ENCODE data around the gene ELF4.

The ELF4 gene

DNA sequence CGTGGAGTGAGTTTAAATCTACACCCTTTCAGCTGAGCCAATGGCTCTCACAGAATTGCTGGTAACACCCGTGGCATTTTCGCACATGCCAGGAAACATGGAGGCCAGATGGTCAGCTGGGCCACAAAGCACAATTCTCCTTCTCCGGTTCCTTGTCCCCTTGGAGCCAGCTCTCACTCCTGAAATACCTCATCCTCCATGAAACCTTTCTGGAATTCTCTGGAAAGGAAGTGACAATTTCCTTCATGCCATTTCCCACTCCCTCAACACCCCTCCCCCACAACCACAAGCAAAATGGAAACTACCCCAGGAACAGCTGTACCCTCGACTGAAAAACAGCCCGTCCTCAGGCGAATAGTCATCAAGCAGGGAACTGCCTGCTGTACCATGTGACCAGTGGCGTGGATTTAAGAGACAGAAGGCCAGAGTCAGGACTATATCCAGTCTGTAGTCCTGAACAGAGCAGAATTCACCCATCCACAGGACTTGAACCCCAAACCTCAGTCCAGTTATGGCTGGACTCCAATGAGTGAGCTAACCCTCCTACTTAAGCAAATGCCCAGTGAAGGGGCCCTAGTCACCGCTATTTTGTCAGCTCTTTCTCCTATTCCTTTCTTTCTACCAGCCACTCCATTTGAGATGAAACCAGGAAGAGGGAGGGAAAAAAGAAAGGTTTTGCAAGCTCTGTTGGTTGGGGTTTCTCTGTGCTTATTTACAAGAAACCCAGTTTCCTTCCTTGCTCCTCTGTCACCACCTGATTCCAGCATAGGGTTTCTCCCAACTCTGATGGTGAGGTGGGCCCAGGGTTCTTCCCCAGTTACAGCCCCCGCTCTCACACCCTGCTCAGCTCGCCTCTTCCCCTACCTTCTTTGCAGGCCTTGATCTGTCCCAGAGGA, 24.5 kb downstream of the ELF4 start:
- in situ Hi-C loops (cut with MboI; ENCODE audit: low sequenced_read_pairs) = no loop called here

DNA sequence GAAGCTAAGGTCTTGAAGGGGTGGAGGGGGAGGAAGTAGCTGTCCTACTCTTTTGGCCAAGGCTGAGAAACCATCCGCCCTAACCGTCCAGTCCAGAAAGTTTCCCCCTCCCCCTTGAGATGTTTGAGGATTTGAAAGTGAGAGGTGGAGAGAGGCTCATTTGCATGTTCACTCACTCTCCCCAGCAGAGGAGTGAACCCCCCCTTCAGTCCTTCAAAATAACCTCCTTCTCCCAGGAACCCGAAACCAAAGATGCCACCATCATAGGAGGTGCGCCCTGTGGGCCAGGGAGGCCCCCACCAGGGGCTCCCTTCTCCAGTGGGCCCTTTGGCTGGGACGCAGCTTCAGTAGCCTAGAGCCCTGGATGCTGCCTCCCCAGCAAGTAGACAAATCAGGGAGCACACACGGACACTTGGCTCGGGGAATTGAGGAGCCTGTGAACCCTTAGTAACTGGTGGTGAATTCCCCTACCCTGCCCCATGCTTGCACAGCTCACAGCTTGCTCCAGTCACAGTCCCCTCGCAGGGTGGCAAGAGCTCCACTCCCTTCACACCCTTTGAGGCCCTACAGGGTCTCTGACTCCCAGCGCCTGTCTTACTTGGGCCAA, 25.6 kb downstream of the ELF4 start:
- in situ Hi-C loops (cut with MboI; ENCODE audit: low sequenced_read_pairs) = no loop called here

DNA sequence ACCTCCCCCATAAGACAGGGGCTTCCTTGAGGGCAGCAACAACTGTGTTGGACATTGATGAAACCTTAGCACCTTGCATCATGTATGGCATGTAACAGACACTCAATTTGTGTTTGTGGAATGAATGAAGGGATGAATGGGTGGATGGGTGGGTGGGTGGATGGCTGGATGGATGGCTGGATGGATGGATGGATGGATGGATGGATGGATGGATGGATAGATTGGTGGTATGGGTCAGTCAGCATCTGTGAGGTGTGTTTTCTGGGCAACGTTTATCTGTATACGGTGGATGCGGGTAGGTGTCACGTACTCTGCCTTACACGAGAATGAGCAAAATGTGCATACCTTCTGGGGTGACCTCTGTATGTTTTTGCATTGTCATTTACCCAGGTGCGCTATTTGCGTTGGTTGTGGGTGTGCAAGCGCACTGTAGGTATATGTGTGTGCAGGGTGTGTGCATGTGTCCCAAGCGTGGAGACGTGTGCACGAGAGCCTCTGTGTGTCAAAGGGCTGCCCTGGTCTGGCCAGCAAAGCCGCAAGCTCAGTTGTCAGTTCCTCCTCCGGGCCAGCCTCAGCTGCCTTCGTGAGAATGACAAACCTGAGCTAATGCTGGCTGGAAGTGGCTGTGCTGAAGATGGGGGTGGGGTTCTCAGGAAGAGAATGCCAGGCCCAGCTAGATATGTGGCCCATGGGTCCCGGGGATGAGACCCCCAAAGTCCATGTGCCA, 26.5 kb downstream of the ELF4 start:
- in situ Hi-C loops (cut with MboI; ENCODE audit: low sequenced_read_pairs) = no loop called here

DNA sequence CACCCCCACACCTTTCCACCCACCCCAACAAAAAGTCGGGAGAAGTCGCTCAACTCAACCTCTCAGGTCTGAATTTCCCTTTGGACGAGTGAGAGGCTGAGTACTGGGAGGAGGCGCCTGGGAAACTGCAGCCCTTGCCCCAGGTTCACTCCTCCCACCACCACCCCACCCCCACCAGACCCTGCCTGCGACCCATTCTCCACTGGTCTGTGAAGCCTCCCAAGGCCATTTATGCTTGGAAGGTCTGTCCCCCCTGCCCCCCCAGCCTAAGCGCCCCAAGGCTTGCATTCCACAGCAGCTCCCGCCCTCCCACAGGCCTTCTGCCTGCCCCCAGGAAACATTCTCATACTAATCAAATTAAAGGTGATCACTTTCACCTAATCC, 27.2 kb downstream of the ELF4 start:
- in situ Hi-C loops (cut with MboI; ENCODE audit: low sequenced_read_pairs) = no loop called here

DNA sequence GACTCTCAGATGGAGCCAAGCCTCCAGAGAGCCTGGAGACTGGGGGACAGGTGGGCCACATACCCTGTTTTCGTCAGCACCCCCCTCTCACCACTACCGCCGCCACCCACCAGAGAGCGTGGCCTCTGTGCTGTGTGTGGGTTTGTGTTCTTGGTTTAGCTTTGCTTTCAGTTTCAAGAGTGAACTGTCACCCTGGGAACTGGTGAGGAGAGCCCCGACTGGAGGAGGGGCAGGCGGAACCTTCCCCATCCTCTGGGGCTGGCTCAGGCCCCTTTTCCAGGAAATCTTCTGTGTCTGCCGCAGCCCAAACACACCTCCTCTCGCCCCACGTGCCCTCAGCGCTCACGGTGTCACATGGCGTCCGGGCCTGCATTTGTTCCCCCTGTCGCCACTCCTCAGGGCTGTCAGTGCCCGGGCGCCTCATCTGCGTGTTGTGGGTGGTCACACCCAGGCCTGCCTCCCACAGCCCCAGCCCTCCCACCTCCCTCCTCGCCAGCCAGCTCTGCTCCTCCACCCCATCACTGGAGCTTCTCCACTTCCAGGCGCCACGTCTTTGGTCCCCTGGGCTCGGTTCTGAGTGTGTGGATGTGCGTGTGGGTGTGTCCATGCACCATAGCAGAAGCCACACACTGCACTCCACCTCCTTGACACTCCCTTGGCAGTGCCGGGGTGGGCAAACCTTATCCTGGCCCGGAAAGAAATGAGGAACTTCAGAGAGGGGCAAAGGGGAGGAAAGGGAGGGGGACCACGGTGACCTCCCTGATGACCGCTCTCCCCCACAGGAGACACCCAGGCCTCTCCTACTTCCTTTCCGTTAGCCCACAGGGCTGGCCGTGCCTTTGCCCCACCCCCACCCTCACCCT, 27.8 kb downstream of the ELF4 start:
- in situ Hi-C loops (cut with MboI; ENCODE audit: low sequenced_read_pairs) = no loop called here

DNA sequence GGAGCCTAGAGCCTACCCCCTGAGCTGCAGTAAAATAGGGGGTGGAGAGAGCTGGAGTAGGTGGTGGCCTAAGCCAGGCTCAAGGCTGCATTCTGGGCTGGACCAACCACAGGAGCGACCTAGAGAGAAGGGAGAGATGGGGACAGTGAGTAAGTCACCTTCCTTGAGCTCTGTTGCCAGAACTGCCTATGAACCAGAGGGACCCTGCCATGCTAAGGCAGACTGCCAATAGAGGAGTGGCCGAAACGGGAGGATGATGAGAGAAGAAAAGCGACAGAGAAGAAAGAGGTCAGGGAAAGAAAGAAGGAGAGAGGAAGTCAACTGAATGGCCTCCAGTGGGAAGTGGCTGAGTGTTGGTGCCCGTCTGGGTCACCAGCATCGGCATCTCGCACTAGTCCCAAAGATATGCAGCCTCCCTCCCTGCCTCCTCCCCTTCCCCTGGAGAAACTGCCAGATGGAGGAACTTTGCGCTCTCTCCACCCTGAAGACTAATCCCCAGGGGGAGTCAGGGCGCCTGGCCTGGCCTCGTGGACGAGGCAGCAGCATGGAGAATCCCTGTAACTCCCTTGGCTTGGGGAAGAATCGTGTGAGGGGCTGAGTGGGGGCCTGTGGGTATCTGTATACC, 28.8 kb downstream of the ELF4 start:
- in situ Hi-C loops (cut with MboI; ENCODE audit: low sequenced_read_pairs) = no loop called here

DNA sequence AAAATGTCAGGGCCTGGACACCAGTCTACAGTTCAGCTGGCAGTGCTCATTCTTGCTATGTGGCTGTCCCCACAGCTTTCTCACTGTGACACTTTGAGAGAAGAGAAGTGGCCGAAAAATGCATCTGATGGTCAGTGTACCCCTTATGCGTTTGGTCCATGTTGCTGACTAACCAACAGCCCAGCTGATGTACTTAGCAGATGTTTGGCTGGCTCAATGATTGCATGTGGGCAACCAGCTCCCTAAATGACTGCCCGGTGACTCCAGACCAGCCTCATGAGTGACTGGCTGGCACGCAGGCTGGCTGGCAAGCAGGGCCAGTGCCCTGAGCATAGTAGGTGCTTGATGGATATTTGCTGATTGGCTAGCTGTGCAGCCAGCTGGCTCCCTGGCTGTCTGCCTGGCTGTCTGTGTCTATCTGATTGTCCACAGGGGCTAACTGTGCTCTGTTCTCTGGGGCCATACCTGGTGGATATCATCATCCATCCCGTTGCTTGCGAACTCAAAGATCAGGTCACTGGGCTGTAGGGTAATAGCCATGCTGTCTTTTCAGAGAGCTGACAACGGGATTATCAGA, 29.4 kb downstream of the ELF4 start:
- in situ Hi-C loops (cut with MboI; ENCODE audit: low sequenced_read_pairs) = no loop called here

DNA sequence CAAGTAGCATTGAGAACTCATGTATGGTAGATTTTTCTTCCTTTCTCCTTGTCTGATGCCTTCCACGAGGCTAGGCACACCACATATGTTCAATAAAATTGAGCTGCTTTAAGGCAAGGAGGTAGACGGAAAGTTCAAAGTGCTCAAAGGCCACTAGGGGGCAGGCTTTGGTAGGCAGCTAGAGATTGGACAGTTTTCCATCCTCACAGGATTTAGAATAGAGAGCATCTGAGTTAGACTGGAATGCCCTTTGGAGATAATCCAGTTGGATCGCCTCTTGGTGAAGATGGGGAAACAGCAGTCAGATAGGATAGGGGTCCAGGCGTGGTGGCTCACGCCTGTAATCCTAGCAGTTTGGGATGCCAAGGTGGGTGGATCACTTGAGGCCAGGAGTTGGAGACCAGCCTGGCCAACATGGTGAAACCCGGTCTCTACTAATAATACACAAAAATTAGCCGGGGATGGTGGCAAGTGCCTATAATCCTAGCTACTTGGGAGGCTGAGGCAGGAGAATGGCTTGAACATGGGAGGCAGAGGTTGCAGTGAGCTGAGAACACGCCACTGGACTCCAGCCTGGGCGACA, 30.4 kb downstream of the ELF4 start:
- in situ Hi-C loops (cut with MboI; ENCODE audit: low sequenced_read_pairs) = no loop called here

DNA sequence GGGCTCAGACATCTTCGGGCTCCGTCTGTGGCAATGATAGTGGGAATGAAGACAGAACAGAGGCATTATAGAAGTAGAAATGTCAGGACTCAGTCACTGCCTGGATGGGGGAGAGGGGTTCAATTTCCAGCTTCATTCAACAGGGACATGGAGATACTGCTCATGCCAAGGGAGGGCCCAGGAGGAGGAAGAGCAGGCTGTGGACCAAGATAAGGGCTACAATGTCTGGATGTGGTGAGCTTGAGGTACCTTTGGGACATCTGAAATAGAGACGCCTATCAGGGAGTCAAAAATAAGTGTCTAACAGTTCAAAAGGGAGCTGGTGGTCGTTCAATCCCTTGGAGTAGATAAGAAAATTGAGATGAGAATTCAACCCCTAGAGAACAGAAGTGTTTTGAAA, 34.5 kb downstream of the ELF4 start:
- in situ Hi-C loops (cut with MboI; ENCODE audit: low sequenced_read_pairs) = no loop called here

DNA sequence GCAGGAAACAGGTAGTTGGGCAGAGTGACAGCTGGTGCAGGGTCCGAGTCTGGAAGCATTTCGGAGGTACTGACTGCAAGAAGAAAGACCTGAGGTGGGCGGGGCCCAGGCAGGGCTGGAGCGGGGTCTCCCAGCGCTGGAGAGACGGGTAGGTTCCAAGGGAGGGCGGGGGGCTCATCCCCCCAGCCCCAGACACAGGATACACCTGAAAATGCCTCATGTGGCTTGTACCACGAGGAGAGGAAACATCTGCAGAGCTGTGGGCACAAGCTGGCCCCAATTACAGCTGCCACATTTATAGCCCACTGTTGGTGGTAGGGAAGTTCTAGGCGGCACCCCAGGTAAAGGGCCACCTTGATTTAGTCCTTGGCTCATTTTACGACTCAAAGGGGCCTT, 38.0 kb downstream of the ELF4 start:
- in situ Hi-C loops (cut with MboI; ENCODE audit: low sequenced_read_pairs) = no loop called here

DNA sequence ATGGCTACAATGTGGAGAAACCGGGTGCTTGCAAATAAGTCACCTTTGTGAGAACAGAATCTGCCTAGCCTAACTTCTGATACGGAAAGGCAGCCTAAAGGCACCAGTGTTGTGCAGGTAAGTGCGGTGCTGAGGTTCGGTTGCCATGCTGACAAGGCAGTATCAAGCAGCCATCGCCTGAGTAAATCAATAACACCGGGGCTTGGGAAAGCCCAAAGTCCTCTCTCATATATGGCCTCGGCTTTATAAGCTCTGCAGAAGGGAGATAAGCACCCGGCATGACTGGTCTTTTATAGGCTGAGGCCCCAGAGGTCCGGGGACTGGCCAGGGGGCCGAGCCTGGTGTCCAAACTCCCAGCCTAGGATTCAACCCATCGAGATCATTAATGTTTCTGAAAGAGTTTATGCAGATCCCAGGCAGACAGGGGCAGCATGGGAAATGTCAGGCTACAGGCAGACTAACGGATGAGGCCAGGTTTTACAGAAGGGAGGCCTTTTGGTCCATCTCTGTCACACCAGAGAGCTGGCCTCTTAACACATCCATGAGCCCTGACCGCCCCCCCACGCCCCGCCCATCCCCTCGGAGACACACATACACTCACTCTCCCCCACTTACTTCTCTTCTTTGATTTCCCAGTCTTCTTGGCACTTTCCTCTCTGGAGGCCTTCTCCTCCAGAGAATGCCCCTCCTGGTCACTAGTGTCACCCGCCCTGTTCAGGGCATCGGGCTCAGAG, 38.5 kb downstream of the ELF4 start:
- in situ Hi-C loops (cut with MboI; ENCODE audit: low sequenced_read_pairs) = no loop called here

DNA sequence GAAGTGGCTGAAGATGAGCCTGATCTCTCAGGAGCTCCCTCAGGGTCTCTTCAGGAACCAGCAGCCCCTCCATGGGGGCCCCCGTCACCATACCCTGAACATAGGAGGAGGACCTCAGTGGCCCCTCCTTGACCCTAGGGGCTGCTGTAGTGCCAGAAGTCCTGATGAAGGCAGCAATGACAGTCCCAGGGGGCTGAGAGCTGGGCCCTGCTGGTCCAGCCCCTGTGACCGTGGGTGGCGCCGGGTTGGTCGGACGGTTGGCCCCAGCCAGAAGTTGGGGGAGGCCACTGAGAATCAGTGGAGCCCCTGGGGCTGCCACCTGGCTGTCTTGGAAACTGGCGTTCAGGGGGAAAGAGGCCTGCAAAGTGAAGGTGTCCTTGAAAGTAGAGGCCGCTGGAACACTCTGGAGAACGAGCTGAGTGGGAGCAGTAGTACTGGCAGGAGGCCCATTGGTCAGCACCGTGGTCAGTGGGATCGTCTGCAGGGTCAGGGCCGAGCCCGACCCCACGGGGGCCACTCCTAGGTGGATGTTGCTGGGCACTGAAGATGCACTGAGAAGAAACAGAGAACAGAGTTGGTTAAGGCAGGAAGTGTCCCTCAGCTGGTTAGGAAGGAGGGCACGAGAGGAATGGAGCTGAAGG, 43.2 kb downstream of the ELF4 start:
- in situ Hi-C loops (cut with MboI; ENCODE audit: low sequenced_read_pairs) = no loop called here

DNA sequence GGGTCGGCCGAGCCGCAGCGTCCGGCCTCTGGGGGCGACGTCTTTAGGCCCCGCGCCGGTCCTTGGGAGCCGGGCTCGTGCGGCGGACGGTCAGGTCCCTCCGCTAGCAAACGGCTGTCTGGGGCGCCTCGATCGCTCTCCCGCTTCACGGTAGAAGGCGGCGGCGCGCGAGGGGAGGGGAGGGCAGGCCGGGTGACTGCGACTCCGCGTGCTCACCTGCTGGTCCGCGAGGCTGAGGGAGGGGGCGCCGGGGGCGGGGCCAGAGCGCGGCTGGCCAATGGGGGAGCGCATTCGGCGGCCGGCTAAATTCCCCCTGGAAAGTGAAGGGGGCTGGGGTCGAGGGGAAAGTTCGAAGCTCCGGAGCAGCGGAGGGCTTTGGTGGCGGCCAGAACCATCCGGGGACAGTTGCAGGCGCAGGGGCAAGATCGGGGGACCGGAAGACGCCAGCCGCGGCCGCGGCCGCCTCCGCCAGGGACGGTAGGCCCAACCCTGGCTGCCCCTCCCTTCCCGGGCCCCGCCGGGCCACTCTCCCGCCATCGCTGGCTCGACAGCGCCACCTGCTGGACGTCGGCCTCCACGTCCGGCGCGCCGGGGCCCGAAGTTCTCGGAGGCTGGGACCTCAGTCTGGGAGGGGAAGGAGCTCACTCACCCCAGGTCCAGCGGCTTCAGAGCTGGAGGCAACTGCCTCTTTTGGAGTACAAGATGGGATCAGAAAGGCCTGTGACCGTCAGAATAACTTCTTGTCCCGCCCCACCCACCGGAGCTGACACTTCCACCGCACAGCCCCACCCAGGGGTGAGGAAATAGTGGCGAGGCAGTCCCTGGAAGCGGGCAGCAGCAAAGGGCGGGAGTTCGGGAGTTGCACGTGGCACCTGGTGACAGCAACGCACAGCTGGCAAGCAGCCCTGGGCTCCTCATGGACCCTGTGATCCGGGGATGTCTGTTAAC, 49.9 kb downstream of the ELF4 start:
- in situ Hi-C loops (cut with MboI; ENCODE audit: low sequenced_read_pairs) = no loop called here

DNA sequence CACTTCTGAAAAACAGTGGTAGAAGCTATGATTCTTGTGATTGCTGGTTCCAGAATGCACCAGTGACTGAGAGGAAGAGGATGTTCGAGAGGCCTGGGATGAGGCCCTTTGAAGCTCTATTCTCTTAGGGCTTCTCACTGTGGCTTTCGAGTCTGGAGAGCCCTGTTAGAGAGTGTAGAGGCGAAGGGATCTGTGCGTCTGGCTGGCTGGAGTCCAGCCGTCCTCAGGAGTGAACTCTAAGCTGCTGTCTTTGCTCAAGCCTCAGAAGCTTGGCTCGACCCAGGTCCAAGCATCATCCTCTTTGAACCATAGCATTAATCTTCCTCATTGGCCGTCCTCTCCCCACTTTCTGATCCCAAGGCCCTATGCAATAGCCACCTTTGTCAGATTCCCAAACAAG, 51.6 kb downstream of the ELF4 start:
- in situ Hi-C loops (cut with MboI; ENCODE audit: low sequenced_read_pairs) = loop anchor here (10.0 kb wide), 2 partner anchors 134 to 454 kb away; no protein-coding TSS in a partner anchor

DNA sequence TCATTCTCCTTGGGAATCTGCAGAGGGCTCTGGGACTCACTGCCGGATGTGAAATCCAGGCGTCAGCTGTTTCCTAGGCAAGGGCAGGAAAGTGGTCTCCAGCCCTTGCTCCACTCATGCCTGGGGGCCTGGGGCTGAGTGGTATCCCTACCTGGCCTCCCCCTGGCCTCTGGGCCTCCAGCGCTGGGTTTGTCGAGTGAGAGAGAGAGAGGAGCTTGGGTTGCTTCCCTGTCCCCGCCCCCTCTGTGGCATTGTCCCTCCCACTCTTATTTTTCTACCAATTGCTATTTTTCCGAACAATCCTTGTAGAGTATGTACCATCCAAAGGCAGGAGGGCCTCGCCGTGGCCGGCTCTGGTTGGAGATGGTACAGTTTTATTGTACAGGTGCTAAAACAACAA, 53.1 kb downstream of the ELF4 start:
- in situ Hi-C loops (cut with MboI; ENCODE audit: low sequenced_read_pairs) = loop anchor here (10.0 kb wide), 2 partner anchors 132 to 452 kb away; no protein-coding TSS in a partner anchor

DNA sequence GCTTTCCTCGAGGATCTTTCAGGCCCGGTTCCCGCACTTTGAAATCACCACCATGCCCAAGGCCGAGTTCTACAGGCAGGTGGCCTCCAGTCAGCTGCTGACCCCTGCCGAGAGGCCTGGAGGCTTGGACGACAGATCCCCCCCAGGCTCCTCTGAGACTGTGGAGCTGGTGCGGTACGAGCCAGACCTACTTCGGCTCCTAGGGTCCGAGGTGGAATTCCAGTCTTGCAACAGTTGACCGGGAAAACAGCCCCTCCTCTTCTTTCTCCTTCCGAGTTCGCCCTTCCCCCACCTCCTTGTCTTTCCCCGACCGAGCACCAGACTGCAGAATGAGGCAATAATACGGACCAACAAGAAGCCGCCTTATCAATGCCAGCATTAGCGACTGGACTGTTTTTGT, 54.4 kb downstream of the ELF4 start:
- in situ Hi-C loops (cut with MboI; ENCODE audit: low sequenced_read_pairs) = loop anchor here (10.0 kb wide), 2 partner anchors 131 to 451 kb away; no protein-coding TSS in a partner anchor

DNA sequence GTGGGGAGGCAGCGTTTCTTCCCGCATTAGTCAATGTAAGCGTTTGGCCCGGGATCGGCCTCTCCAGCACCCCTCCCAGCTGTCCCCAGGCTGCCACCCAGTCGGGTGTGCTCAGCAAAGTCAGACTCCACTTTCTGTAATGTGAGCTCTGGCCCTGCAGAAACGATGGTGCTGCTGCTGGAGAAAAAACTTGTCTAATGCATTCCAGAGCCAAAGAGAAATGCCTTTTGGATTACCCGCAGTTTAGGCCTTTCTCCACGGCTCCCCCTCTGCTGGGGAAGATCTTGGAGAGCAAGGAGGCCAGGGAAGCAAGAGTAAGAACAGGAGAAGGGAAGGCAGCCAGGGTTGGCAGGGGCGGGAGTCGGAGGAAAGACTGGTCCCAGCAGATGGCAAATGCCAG, 55.2 kb downstream of the ELF4 start:
- in situ Hi-C loops (cut with MboI; ENCODE audit: low sequenced_read_pairs) = loop anchor here (10.0 kb wide), 2 partner anchors 130 to 450 kb away; no protein-coding TSS in a partner anchor
